Fibroblast of skin of back (primary cell): Measurements from ENCODE around the gene TFE3. TPM values are rescaled to one million over a fixed set of nuclear protein-coding genes. Genes with fewer than 3 reads are reported as not detected.

Experiments used
- DNase-seq: peaks from one replicate; pipeline ENCODE4 v3.0.0-alpha.2; 2013
- polyA plus RNA-seq, 2 experiments: library from polyadenylated mRNA; unstranded; fragments of 120-200 nt; gene quantifications; one replicate each; pipeline ENCODE4 v1.2.1, GENCODE V29; 2013; ENCODE audit not compliant: insufficient read length in 2 of 2

Gene TFE3
- polyA plus RNA-seq (2013, experiment 1 of 2; ENCODE audit: insufficient read length): 65.2 TPM
- 45.6 TPM for polyA plus RNA-seq (2013, experiment 2 of 2; ENCODE audit: insufficient read length)

- DNase-seq: peak; percentile 98
Observed at GRCh38 chrX:49043220-49043986, at the start of gene TFE3. Gene TFE3 (minus strand): TSS chrX:49043357. CDS start chrX:49043226, 131 bp downstream.

GRCh38 chrX:49089553-49089952, 46.4 kb upstream of the TFE3 start:
- DNase-seq: no peak

- DNase-seq: no peak
Observed at GRCh38 chrX:49082271-49082871, 39.2 kb upstream of the TFE3 start.

GRCh38 chrX:49079489-49080428, 36.6 kb upstream of the TFE3 start, which contains the start of gene WDR45:
Gene WDR45 (minus strand): TSS chrX:49079887. CDS start chrX:49078095, 1,792 bp downstream.
- peak; percentile 80 for DNase-seq

- DNase-seq: no peak
Observed at GRCh38 chrX:49077941-49078340, 34.8 kb upstream of the TFE3 start.

GRCh38 chrX:49075347-49075746, 32.2 kb upstream of the TFE3 start:
- no peak for DNase-seq

- DNase-seq: peak; percentile 93
Observed at GRCh38 chrX:49073601-49074575, 30.7 kb upstream of the TFE3 start, which contains the start of gene PRAF2. Gene PRAF2 (minus strand): TSS chrX:49074002. CDS start chrX:49073987, 15 bp downstream.

- DNase-seq: no peak
Observed at GRCh38 chrX:49072712-49073095, 29.5 kb upstream of the TFE3 start.

GRCh38 chrX:49071877-49072711, 28.9 kb upstream of the TFE3 start:
- DNase-seq: peak; percentile 44

- no peak for DNase-seq
Observed at GRCh38 chrX:49070988-49071387, 27.8 kb upstream of the TFE3 start.

- DNase-seq: no peak
Observed at GRCh38 chrX:49069038-49069437, 25.9 kb upstream of the TFE3 start.

- DNase-seq: no peak
Observed at GRCh38 chrX:49067285-49068120, 24.3 kb upstream of the TFE3 start.

GRCh38 chrX:49066690-49067089, 23.5 kb upstream of the TFE3 start:
- DNase-seq: no peak

GRCh38 chrX:49066278-49066677, 23.1 kb upstream of the TFE3 start:
- DNase-seq: no peak

- DNase-seq: no peak
Observed at GRCh38 chrX:49064735-49065134, 21.6 kb upstream of the TFE3 start.

- DNase-seq: no peak
Observed at GRCh38 chrX:49064303-49064702, 21.1 kb upstream of the TFE3 start.

GRCh38 chrX:49063715-49064114, 20.6 kb upstream of the TFE3 start:
- no peak for DNase-seq

GRCh38 chrX:49061916-49062315, 18.8 kb upstream of the TFE3 start:
- no peak for DNase-seq

- DNase-seq: no peak
Observed at GRCh38 chrX:49061490-49061889, 18.3 kb upstream of the TFE3 start.

- no peak for DNase-seq
Observed at GRCh38 chrX:49060914-49061313, 17.8 kb upstream of the TFE3 start.
